Common myeloid progenitor, CD34-positive (primary cell): ENCODE data around the gene AP4E1. TPM values are rescaled to one million over a fixed set of nuclear protein-coding genes. Genes with fewer than 3 reads are reported as not detected.

Source experiments
- CTCF ChIA-PET: fragments of 350-600 bp; sonication (Branson Sonifier 250); formaldehyde crosslinking; loops from one replicate; lab custom pipeline; 2021; ENCODE audit warnings: antibody characterized with exemption; lab: Charles Lee
- POLR2A ChIA-PET: fragments of 350-600 bp; sonication (Branson Sonifier 250); formaldehyde crosslinking; loops from one replicate; lab custom pipeline; 2021; ENCODE audit warnings: antibody characterized with exemption; lab: Charles Lee
- DNase-seq, 3 donors: peaks; one replicate each; pipeline versions ENCODE4 v3.0.0 to v3.0.0-alpha.2; 2013
- H3K27ac ChIP-seq, 2 experiments: 1 replicate in 1 of 2; 2 replicates in 1 of 2; pipeline ENCODE4 v1.7.0; 2013; ENCODE audit warnings: inconsistent platforms in 2 of 2, low read length in 2 of 2, mild to moderate bottlenecking in 2 of 2, low read depth in 1 of 2, moderate library complexity in 1 of 2; ENCODE audit not compliant: severe bottlenecking in 2 of 2, insufficient read depth in 1 of 2, poor library complexity in 1 of 2
- H3K27me3 ChIP-seq, 5 experiments: replicated peaks in 2 of 5; 1 replicate in 3 of 5; 2 replicates in 2 of 5; pipeline versions ENCODE4 v1.6.1 to v1.7.0; 2013; ENCODE audit warnings: low read length in 4 of 5, mild to moderate bottlenecking in 2 of 5, moderate library complexity in 2 of 5, inconsistent platforms in 1 of 5; ENCODE audit not compliant: insufficient read depth in 5 of 5, control insufficient read depth in 4 of 5
- H3K36me3 ChIP-seq, 4 experiments: 1 replicate in 2 of 4; 2 replicates in 2 of 4; pipeline versions ENCODE4 v1.6.1 to v1.7.0; 2013; ENCODE audit warnings: low read length in 3 of 4, control low read depth in 1 of 4, mild to moderate bottlenecking in 1 of 4; ENCODE audit not compliant: control insufficient read depth in 4 of 4, insufficient read depth in 4 of 4
- H3K4me1 ChIP-seq, 4 experiments: 1 replicate in 3 of 4; 2 replicates in 1 of 4; pipeline versions ENCODE4 v1.6.1 to v1.7.1; 2013; ENCODE audit warnings: low read length in 3 of 4, mild to moderate bottlenecking in 3 of 4, control low read depth in 1 of 4, inconsistent platforms in 1 of 4, moderate library complexity in 1 of 4; ENCODE audit not compliant: control insufficient read depth in 4 of 4, insufficient read depth in 4 of 4; ENCODE audit errors: control extremely low read depth in 1 of 4
- H3K4me3 ChIP-seq, 7 experiments: 1 replicate in 4 of 7; 2 replicates in 3 of 7; pipeline versions ENCODE4 v1.5.1 to v1.7.0; 2013; ENCODE audit warnings: mild to moderate bottlenecking in 7 of 7, low read length in 6 of 7, moderate library complexity in 6 of 7, inconsistent platforms in 2 of 7, low read depth in 2 of 7, control low read depth in 1 of 7; ENCODE audit not compliant: insufficient read depth in 4 of 7, control insufficient read depth in 1 of 7; ENCODE audit errors: extremely low read depth in 1 of 7
- H3K9me3 ChIP-seq, 5 experiments: 1 replicate in 4 of 5; 2 replicates in 1 of 5; pipeline versions ENCODE4 v1.6.1 to v1.7.1; 2013; ENCODE audit warnings: low read length in 4 of 5, mild to moderate bottlenecking in 2 of 5, inconsistent platforms in 1 of 5, low read depth in 1 of 5, moderate library complexity in 1 of 5; ENCODE audit not compliant: control insufficient read depth in 4 of 5, insufficient read depth in 2 of 5; ENCODE audit errors: control extremely low read depth in 1 of 5
- WGBS: methylation state at CpG from one replicate; pipeline ENCODE4 v1.1.5; 2013; ENCODE audit not compliant: insufficient coverage; 5-methylcytosine and 5-hydroxymethylcytosine counted together
- polyA plus RNA-seq: library from polyadenylated mRNA; unstranded; fragments of 120-200 nt; gene quantifications from one replicate; pipeline ENCODE4 v1.2.1, GENCODE V29; 2013

The AP4E1 gene
- polyA plus RNA-seq = 7.9 TPM

DNA sequence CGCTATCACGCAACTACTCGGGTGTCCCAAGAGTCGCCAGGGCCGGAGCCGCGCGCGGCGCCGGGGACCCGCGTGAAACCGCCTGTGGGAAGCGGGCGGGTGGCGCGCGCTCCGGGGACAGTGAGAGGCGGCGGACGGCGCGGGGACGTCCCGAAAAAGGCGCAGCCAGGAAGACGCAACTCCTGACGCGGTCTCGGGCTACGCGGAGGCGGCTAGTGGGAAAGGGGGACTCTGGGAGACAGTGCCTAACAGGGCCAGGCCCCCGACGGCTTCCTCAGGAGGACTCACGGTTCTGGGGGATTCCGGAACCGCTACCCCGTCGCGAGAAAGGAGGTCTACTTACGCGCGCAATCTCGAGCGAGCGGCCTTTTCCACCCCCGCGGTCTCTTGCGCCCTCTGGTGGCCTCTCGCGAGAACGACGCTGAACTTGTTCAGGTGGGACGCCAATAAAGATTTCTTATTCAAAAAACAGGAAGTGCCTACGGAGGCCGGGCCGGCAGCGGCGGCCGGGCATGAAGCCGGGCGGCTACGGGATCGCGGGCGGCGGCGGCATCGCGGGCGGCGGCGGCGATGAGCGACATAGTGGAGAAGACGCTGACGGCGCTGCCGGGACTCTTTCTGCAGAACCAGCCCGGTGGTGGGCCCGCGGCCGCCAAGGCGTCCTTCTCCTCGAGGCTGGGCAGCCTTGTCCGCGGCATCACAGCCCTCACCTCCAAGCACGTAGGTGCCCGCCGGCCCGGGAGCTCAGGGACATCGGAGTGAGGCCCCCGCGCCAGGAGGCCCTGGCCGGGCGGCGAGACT lies at the start of gene AP4E1:
Gene AP4E1, plus strand, starts transcription at position 475 of the 801 bp plus-strand sequence. Its CDS starts 96 bp downstream, at position 571.
- peak within 1 kb of the TSS; percentile 81 to 95 for H3K27ac ChIP-seq
- peaks cover 15 to 44% (median 25%) of the 10 kb centered on the region in 4 experiments for H3K4me1 ChIP-seq
- H3K9me3 ChIP-seq = no peaks in the 10 kb centered on the region
- POLR2A ChIA-PET = no interaction called here
- under 1% methylated on average over 93 of the region's 100 CpGs for WGBS
- DNase-seq = peak; percentile 96 to 99 (median 97)
- CTCF ChIA-PET = interaction anchor here (0.6 to 1.5 kb wide), 8 partner anchors 13 to 235 kb away, joined by 3 to 5 read pairs (median 4); no protein-coding TSS in a partner anchor
- peaks cover 0 to 3% (median 1%) of the 10 kb centered on the region in 4 experiments for H3K36me3 ChIP-seq
- H3K27me3 ChIP-seq = no peaks in the 10 kb centered on the region
- peak within 1 kb of the TSS; percentile 79 to 98 (median 97) for H3K4me3 ChIP-seq

DNA sequence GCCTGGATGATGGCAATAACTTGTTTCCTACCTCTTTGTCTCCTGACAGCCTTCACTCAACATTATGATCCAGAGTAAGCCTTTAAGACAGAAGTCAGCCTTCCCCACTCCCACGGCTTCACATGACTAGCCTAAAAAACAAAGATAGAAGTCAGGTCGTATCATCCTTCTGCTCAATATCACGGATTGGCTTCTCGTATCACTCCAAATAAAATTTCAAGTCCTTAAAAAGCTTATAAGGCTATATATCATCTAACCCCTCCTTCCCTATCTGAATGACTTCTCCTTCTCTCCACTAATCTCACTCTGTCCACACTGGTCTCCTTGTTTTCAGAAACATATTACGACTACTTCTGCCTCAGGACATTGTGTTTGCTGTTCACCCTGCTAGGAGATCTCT lies 47.7 kb upstream of the AP4E1 start:
- Histone ChIP-seq H3K9me3 (no peaks in the 10 kb centered on the region), H3K4me1 (no peaks in the 10 kb centered on the region), H3K27ac (no peak overlapping the region), H3K36me3 (no peaks in the 10 kb centered on the region), H3K4me3 (no peak overlapping the region), H3K27me3 (no peaks in the 10 kb centered on the region)
- DNase-seq = no peak
- 92% methylated on average over 5 of the region's 5 CpGs for WGBS
- ChIA-PET CTCF (interaction anchor here (0.6 to 1.1 kb wide), 2 partner anchors 11 to 124 kb away, joined by 3 read pairs; no protein-coding TSS in a partner anchor), POLR2A (no interaction called here)

DNA sequence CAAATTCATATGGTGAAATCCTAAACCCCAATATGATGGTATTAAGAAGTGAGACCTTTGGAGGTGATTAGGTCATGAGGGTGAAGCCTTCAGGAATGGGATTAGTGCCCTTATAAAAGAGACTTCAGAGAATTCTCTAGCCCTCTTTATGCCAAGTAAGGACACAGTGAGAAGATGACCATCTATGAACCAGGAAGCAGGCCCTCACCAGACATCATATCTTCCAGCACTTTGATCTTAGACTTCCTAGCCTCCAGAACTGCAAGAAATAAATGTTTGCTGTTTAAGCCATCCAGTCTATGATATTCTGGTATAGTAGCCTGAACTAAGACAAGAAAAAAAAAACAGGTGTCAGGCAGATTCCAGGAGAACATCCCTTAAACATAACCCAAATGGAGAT lies 45.9 kb upstream of the AP4E1 start:
- Histone ChIP-seq H3K36me3 (no peaks in the 10 kb centered on the region), H3K9me3 (no peaks in the 10 kb centered on the region), H3K4me1 (no peaks in the 10 kb centered on the region), H3K27ac (no peak overlapping the region), H3K4me3 (no peak overlapping the region), H3K27me3 (no peaks in the 10 kb centered on the region)
- POLR2A ChIA-PET = no interaction called here
- CTCF ChIA-PET = interaction anchor here (1.0 to 2.3 kb wide), 3 partner anchors 12 to 46 kb away, joined by 3 to 8 read pairs (median 3); no protein-coding TSS in a partner anchor
- DNase-seq = no peak

DNA sequence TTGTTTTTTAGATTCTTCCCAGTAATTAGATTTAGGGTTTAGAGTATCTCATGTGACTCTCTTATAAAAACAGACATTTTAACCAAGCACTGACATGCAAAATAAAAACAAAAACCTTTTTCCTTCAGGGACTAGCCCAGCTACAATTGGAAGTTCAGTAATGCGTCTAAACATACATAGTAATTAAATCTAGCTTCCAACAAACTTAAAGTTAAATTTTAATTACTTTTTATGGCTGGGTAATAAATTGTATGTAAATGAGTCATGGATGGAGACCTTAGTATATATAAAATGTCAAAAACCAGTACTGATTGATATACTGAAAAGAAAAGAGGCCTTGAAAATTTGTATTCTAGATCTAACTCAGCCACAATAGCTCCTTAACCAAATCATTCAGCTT lies 43.6 kb upstream of the AP4E1 start:
- POLR2A ChIA-PET = interaction anchor here (0.6 kb wide), 1 partner anchor 48 kb away, joined by 3 read pairs; no protein-coding TSS in a partner anchor

DNA sequence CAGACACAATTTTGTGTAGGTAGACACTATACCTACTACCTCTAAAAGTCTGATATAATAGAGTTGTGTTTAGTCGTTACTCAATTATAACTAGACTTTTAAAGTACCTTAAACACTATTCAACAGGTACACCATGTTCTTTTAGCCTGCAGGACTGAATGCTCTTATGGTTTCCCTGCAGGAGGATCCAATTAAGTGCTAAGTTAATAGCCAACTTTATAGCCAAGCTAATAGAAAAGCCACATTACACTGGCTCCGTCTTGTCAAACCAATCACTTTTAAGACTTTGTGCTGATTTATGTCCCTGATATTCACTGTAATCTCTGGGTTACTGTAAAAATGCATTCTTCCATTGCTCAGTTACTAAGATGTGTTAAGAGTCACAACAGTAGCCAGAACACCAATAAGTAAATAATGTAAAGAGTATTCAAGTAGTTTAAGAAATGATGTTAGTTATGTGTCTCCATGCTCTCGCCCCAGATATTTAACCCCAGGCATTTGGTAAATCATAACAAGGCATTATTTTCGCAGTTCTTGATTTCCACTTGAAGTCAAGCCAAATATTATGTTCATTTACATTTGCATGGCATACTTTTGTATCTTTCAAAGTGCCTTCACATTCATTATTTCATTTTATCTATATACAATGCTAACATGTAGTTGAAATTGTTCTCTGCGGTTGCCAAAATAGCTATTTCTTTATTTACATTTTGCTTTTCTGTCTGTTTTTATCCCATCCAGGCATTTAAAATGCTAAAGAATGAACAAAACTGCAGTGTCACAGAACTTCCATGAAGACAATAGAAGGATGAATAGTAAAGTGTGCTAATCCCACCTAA lies 42.7 kb upstream of the AP4E1 start:
- 100% methylated on average over 2 of the region's 5 CpGs for WGBS
- POLR2A ChIA-PET = no interaction called here
- Histone ChIP-seq H3K9me3 (no peaks in the 10 kb centered on the region), H3K36me3 (no peaks in the 10 kb centered on the region), H3K4me1 (no peaks in the 10 kb centered on the region), H3K4me3 (no peak overlapping the region), H3K27me3 (no peaks in the 10 kb centered on the region), H3K27ac (no peak overlapping the region)
- CTCF ChIA-PET = interaction anchor here (2.3 kb wide), 1 partner anchor 190 kb away, joined by 7 read pairs; no protein-coding TSS in a partner anchor
- no peak for DNase-seq

More for the DNA sequence above, 43.6 kb upstream of the AP4E1 start:
- no peaks in the 10 kb centered on the region for H3K4me1 ChIP-seq
- DNase-seq = no peak
- no peak overlapping the region for H3K4me3 ChIP-seq
- no peaks in the 10 kb centered on the region for H3K36me3 ChIP-seq
- CTCF ChIA-PET = interaction anchor here (1.1 to 2.3 kb wide), 3 partner anchors 12 to 189 kb away, joined by 4 to 8 read pairs (median 7); no protein-coding TSS in a partner anchor
- no peaks in the 10 kb centered on the region for H3K27me3 ChIP-seq
- H3K27ac ChIP-seq = no peak overlapping the region
- H3K9me3 ChIP-seq = no peaks in the 10 kb centered on the region
- no CpG with 5 or more reads among the region's 1 CpG for WGBS

DNA sequence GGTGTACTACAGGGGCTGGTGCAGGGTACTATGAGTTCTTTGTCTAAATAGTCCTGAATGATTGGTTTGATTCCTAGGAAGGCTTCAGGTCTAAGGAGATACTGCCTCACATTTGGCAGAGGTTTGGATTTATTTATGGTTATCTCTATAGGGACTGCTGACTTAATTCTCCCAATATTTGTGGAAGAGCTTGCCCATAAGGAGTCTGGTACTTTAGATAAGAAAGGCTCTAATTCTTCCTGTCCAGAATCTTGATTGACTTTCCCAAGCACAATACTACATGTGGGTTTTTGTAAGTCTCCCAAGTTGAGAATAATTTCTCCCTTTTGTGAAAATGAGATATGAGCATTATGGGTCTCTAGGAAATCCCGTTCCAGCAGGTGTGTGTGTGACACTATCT lies 36.7 kb upstream of the AP4E1 start:
- DNase-seq = no peak
- no peaks in the 10 kb centered on the region for H3K9me3 ChIP-seq
- H3K36me3 ChIP-seq = no peaks in the 10 kb centered on the region
- CTCF ChIA-PET = interaction anchor here (0.9 kb wide), 1 partner anchor 11 kb away, joined by 3 read pairs; no protein-coding TSS in a partner anchor
- H3K4me1 ChIP-seq = peaks cover 5 to 17% (median 8%) of the 10 kb centered on the region in 4 experiments
- H3K4me3 ChIP-seq = no peak overlapping the region
- H3K27me3 ChIP-seq = no peaks in the 10 kb centered on the region
- no peak overlapping the region for H3K27ac ChIP-seq
- POLR2A ChIA-PET = no interaction called here
- WGBS = no CpG with 5 or more reads among the region's 1 CpG
